SU-DHL-6 (cell line): ENCODE results near the gene SCAMP2.

Experiments
- EZH2phosphoT487 ChIP-seq: fragments of 200-600 bp; sonication (generic), shearing (Covaris generic); conservative IDR thresholded peaks from 2 replicates; pipeline ENCODE4 v1.6.1; 2018; ENCODE audit warnings: mild to moderate bottlenecking, antibody characterized with exemption, low read length, moderate library complexity, mixed read lengths
- TF ChIP-seq, protein P1 (sequence below): fragments of 200-600 bp; sonication (generic); IDR thresholded peaks from one replicate; pipeline ENCODE4 v1.5.1; 2017; ENCODE audit warnings: antibody characterized with exemption, mild to moderate bottlenecking, low read length, moderate library complexity; ENCODE audit not compliant: insufficient read depth, poor library complexity, severe bottlenecking

- TF ChIP-seq, protein P1, sequence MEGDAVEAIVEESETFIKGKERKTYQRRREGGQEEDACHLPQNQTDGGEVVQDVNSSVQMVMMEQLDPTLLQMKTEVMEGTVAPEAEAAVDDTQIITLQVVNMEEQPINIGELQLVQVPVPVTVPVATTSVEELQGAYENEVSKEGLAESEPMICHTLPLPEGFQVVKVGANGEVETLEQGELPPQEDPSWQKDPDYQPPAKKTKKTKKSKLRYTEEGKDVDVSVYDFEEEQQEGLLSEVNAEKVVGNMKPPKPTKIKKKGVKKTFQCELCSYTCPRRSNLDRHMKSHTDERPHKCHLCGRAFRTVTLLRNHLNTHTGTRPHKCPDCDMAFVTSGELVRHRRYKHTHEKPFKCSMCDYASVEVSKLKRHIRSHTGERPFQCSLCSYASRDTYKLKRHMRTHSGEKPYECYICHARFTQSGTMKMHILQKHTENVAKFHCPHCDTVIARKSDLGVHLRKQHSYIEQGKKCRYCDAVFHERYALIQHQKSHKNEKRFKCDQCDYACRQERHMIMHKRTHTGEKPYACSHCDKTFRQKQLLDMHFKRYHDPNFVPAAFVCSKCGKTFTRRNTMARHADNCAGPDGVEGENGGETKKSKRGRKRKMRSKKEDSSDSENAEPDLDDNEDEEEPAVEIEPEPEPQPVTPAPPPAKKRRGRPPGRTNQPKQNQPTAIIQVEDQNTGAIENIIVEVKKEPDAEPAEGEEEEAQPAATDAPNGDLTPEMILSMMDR: no peak
- TF ChIP-seq EZH2phosphoT487: no peak
Measured at GRCh38 chr15:74837482-74838136, 35.6 kb downstream of the SCAMP2 start.
